Activated naive CD4-positive, alpha-beta T cell treated with anti-CD3 and anti-CD28 coated beads for 36 hours (primary cell): ENCODE measurements around the gene CTPS1. TPM values are rescaled to one million over a fixed set of nuclear protein-coding genes. Genes with fewer than 3 reads are reported as not detected.

Source experiments
- CTCF ChIA-PET: fragments of 350-600 bp; sonication (Branson Sonifier 250); formaldehyde crosslinking; loops from one replicate; lab custom pipeline; 2021; ENCODE audit warnings: antibody characterized with exemption; lab: Charles Lee
- DNase-seq: peaks from one replicate; pipeline ENCODE4 v3.0.0-alpha.2; 2020
- H3K27ac Mint-ChIP-seq: one replicate; pipeline ENCODE4 v1.8.0; 2021; ENCODE audit warnings: mild to moderate bottlenecking, mixed read lengths
- H3K27me3 Mint-ChIP-seq: one replicate; pipeline ENCODE4 v1.8.0; 2021; ENCODE audit warnings: low read depth, mixed read lengths
- H3K36me3 Mint-ChIP-seq: one replicate; pipeline ENCODE4 v1.8.0; 2021; ENCODE audit warnings: low read depth, mixed read lengths
- H3K4me1 Mint-ChIP-seq: one replicate; pipeline ENCODE4 v1.8.0; 2021; ENCODE audit warnings: low read depth, mixed read lengths
- H3K4me3 Mint-ChIP-seq: one replicate; pipeline ENCODE4 v1.8.0; 2021; ENCODE audit warnings: mild to moderate bottlenecking, moderate library complexity, mixed read lengths
- H3K9me3 Mint-ChIP-seq: one replicate; pipeline ENCODE4 v1.8.0; 2021; ENCODE audit warnings: mixed read lengths
- intact Hi-C: fragments of 100-400 bp; cut with micrococcal nuclease; formaldehyde crosslinking; loops from one replicate; pipeline ENCODE4 v1.15.1; 2023
- total RNA-seq, 2 experiments: library from RNA; stranded (reverse); gene quantifications; one replicate each; pipeline ENCODE4 v1.2.3, GENCODE V29; 2021

CTPS1 gene
- total RNA-seq, 2 experiments from 2014 or later, result 74.9 to 75.1 TPM

DNA sequence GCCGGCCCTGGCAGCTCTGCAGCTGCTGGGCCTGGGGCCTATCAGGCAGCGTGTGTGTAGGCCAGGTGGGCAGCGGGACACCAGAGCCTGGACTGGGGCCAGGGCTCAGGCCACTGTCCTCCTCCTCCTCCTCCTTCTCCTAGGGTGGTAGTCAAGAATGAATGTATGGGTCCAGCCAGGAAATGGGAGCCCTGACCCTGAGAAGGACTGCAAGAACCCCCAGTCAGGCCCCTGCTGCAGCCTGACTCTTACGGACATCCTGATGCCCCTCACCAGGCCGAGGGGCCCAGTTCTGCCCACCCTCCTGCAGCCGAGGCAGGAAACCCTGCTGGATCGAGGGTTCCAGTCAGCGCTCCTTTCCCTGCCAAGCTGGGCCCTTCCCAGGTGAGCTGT is 38.5 kb downstream of the CTPS1 start:
- DNase-seq, result no peak
- peaks cover 4% of the 10 kb centered on the region for H3K4me1 Mint-ChIP-seq
- peaks cover 20% of the 10 kb centered on the region for H3K36me3 Mint-ChIP-seq
- CTCF ChIA-PET, result no interaction called here
- no peak overlapping the region for H3K27ac Mint-ChIP-seq
- H3K4me3 Mint-ChIP-seq, result no peak overlapping the region
- H3K9me3 Mint-ChIP-seq, result no peaks in the 10 kb centered on the region
- no peaks in the 10 kb centered on the region for H3K27me3 Mint-ChIP-seq
- intact Hi-C loops, result no loop called here

DNA sequence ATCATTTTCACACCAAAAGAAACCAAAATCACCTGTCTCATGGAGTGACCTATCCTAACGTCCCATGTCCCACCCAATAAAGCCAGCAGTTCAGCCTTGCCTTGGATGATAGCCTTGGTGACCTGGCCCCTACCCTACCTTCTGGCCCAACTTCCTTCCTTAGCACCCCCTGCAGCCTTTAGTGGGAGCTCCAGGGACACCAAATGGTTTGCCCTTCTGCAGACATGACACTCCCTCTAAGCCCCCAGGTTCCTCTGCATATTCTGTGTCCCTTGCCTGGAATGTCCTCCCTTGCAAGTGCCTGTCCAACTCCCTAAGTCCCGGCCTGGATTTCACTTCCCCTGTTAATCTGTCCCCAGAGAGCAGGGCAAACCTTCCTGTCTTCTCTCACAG is 39.9 kb downstream of the CTPS1 start:
- Mint-ChIP-seq H3K9me3 (no peaks in the 10 kb centered on the region), H3K4me3 (no peak overlapping the region), H3K4me1 (peaks cover 4% of the 10 kb centered on the region), H3K36me3 (peaks cover 14% of the 10 kb centered on the region), H3K27ac (no peak overlapping the region), H3K27me3 (no peaks in the 10 kb centered on the region)
- DNase-seq, result no peak
- intact Hi-C loops, result no loop called here
- CTCF ChIA-PET, result no interaction called here

DNA sequence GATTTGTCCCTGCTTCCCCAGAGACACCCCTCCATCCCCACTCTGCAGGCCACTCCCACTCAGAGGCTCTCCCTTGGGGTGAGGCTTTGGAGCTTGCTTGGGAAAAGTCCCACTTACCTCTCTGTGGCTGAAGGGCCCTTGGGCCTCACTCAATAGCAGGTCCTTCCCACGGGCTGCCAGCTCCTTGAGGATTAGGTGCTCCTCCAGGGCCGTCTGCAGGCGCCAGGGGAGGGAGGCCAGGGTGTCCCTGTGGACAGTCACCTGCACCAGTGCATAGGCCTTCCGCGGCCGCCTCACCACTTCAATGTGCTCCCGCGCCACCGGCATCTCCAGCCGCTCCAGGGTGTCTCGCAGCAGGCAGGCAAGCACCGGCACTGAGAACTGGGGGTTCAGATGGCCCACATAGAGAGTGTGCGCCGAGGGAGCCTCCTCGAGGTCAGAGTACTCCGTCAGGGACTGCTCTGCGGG is 40.6 kb downstream of the CTPS1 start:
- Mint-ChIP-seq H3K27me3 (no peaks in the 10 kb centered on the region), H3K9me3 (no peaks in the 10 kb centered on the region), H3K4me1 (peaks cover 2% of the 10 kb centered on the region), H3K36me3 (peaks cover 6% of the 10 kb centered on the region), H3K27ac (no peak overlapping the region), H3K4me3 (no peak overlapping the region)
- no peak for DNase-seq
- CTCF ChIA-PET, result no interaction called here
- intact Hi-C loops, result no loop called here

DNA sequence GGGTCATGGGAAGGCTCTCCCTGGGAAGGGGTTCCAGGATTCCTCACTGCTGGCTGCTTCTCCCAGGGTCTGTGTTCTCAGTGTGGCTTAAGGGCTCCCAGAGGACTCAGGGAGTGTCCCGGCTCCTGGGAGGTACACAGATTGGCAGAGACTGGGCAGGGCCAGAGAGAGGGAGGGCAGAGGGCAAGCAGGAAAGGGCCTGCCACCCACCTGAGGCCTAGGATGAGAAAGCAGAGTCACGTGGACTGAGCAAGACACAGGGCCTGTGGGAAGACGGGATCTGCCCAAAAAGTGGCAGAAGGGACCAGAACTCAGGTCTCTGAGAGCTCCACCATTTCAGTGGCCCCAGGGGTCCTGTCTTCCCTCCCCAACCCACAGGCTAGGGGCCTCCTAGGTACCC is 41.2 kb downstream of the CTPS1 start:
- no peak overlapping the region for H3K27ac Mint-ChIP-seq
- peaks cover 2% of the 10 kb centered on the region for H3K4me1 Mint-ChIP-seq
- CTCF ChIA-PET, result no interaction called here
- intact Hi-C loops, result no loop called here
- no peaks in the 10 kb centered on the region for H3K27me3 Mint-ChIP-seq
- H3K4me3 Mint-ChIP-seq, result no peak overlapping the region
- H3K9me3 Mint-ChIP-seq, result no peaks in the 10 kb centered on the region
- H3K36me3 Mint-ChIP-seq, result peaks cover 8% of the 10 kb centered on the region
- DNase-seq, result no peak

DNA sequence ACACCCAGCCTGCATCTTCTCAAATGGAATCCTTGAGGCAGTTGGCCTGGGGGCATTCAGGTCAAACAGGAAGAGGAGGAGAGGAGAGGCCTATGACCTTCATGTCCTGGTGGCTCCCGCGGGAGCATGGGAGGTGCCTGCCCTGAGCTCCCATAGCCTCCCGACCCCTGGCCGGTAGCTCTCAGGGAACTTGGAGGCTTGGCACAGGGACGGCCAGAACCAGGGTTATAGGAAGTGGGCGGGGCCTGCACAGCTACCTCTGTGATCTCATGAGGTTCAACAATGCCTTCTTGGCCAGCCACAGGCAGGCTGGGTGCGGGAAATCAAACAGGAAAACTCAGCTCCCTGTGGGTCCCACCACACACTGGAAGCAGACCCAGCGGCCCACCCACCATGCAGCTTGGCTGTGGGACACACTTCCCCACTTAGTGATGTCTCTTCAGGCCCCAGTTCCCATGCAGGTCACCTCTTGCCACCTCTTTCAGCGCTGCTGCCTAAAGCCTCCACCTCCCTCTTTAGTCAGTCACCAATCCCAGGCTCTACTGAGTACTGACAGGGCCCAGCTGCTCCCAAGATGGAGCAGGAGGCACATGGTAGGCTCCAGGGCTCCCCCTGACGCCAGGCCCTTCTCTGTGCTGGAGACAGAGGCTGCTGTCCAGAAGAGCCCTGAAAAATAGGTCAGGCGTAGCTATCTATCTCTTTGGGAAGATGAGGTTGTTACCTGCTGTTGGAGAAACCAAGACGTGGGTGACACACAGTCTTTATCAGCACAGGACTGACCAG is 42.2 kb downstream of the CTPS1 start, which contains the start of gene SLFNL1:
Gene SLFNL1, minus strand, starts transcription at position 200 of the 783 bp plus-strand sequence. CDS start 1,065 bp downstream, outside the sequence.
- Mint-ChIP-seq H3K4me3 (no peak within 1 kb of the TSS), H3K27ac (peak within 1 kb of the TSS; percentile 53), H3K9me3 (no peaks in the 10 kb centered on the region), H3K4me1 (peaks cover 2% of the 10 kb centered on the region), H3K36me3 (peaks cover 11% of the 10 kb centered on the region), H3K27me3 (no peaks in the 10 kb centered on the region)
- intact Hi-C loops, result no loop called here
- CTCF ChIA-PET, result no interaction called here
- no peak for DNase-seq

DNA sequence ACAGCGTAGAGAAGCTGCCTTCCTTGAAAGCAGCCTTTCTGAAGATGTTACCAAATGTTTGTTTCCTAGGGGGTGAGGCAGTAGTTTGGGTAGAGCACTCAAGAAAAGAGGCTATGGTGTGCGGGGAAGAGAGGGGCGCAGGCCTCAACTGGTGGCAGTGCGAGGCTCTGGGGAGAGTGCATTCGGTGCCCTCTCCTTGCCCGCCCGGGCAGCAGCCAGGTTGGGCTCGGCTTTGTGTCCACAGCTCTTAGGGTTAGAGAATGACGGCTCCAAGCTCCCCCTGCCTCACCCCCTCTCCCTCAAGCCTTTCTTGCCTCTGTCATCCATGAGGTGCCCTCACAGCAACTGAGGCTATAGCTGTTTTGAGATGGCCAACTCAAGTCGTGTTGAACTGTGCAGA is 42.9 kb downstream of the CTPS1 start:
- Mint-ChIP-seq H3K9me3 (no peaks in the 10 kb centered on the region), H3K4me1 (peaks cover 2% of the 10 kb centered on the region), H3K27ac (no peak overlapping the region), H3K36me3 (peaks cover 12% of the 10 kb centered on the region), H3K4me3 (no peak overlapping the region), H3K27me3 (no peaks in the 10 kb centered on the region)
- CTCF ChIA-PET, result no interaction called here
- DNase-seq, result no peak
- intact Hi-C loops, result no loop called here

DNA sequence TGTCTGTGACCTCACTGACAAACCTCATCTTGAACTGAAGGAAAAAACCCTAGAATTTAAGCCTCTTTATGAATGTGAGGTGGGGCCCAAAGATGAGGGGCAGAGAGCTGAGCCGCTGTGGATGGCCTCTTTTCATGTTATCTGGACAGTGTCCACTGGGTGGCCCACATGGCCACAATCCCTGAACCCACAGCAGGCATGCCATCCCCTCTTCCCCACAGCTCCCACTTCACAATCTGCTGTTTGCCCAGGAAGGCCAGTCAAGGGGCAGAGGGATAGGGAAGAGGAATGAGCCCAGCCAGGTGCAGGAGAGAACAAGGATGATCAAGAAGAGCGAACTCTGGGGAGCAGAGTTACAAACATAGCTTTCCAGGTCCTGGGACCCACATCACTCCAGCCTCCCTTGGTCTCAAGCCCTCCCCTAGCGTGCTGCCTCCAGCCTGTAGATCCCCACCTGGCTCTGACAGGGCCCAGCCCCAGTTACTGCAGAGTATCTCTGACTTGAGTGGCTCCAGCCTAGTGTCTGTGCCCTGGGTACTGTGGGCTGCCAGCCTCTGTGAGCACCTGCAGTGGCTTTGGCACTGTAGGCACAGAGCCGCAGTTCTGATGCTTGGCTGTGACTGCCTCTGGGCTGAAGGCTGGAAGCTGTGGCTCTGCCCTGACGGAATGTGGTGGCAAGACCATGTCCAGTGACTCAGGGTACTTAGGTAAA is 43.9 kb downstream of the CTPS1 start:
- intact Hi-C loops, result no loop called here
- peaks cover 2% of the 10 kb centered on the region for H3K4me1 Mint-ChIP-seq
- no peaks in the 10 kb centered on the region for H3K9me3 Mint-ChIP-seq
- peaks cover 11% of the 10 kb centered on the region for H3K36me3 Mint-ChIP-seq
- DNase-seq, result no peak
- no peak overlapping the region for H3K4me3 Mint-ChIP-seq
- no peaks in the 10 kb centered on the region for H3K27me3 Mint-ChIP-seq
- CTCF ChIA-PET, result interaction anchor here (0.5 to 1.5 kb wide), 2 partner anchors 19 to 68 kb away, joined by 3 to 4 read pairs; no protein-coding TSS in a partner anchor
- H3K27ac Mint-ChIP-seq, result peak overlapping the region; percentile 33

DNA sequence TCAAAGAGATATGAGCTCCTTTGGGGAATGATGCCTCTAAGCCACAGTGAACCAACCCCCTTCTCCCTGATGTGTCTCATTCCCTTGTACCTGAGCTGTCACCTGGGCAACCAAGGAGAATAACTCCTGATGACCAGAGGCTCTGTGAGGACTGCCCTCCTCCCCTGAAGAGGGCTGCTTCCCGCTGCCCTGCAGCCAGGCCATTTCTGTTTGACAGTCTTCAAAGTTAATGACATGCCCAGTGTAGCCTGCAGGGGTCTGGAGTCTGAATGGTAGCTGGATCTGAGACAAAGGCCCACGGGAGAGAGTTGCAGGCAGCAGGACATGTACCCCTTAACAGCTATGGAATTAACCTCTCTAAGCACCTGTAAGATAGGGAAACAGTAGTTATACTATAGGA is 45.5 kb downstream of the CTPS1 start:
- H3K9me3 Mint-ChIP-seq, result no peaks in the 10 kb centered on the region
- no peaks in the 10 kb centered on the region for H3K27me3 Mint-ChIP-seq
- DNase-seq, result no peak
- H3K27ac Mint-ChIP-seq, result no peak overlapping the region
- intact Hi-C loops, result no loop called here
- H3K4me1 Mint-ChIP-seq, result peaks cover 2% of the 10 kb centered on the region
- peaks cover 11% of the 10 kb centered on the region for H3K36me3 Mint-ChIP-seq
- no peak overlapping the region for H3K4me3 Mint-ChIP-seq
- CTCF ChIA-PET, result no interaction called here

DNA sequence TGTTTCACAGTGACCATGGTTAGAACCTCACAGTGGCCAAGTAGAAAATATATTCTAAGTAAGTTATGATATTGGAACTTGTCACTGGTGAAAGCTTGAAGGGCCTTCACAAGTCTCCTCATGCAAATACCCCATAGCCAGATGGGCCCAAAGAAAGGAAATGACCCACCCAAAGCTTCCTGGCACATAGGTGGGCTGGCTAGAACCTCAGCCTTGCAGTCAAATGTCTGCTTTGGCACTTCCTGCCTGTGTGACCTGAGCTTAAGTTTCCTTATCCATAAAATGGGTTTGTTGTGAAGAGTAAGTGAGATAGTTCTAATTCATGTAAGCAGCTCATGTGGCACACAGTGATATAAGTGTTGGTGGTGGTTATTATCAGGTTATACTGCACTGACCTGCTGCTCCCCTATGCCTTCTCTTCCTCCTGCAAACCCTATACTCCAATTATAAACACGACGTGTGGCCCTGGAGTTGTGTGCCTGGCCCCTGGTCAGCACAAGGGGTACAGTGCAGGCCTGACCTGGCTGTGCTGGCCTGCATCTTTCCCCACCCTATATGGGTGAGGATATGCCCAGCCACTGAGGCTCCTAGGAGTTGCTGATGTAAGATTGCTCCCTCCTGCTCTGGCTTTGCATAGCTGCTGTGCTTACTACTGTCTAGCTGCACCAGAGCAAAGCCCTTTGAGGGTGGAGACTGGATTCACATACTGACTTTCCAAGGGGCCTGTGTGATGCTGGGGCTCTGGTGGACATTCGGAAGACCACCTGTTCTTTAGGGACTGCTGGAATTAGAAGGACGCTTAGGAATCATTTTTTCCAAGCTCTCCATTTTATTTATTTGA is 46.7 kb downstream of the CTPS1 start:
- H3K4me3 Mint-ChIP-seq, result no peak overlapping the region
- H3K36me3 Mint-ChIP-seq, result peaks cover 12% of the 10 kb centered on the region
- no peaks in the 10 kb centered on the region for H3K27me3 Mint-ChIP-seq
- intact Hi-C loops, result no loop called here
- no peak overlapping the region for H3K27ac Mint-ChIP-seq
- H3K4me1 Mint-ChIP-seq, result peaks cover 2% of the 10 kb centered on the region
- DNase-seq, result no peak
- CTCF ChIA-PET, result interaction anchor here (0.7 to 1.2 kb wide), 2 partner anchors 100 to 135 kb away, joined by 3 to 4 read pairs; no protein-coding TSS in a partner anchor
- H3K9me3 Mint-ChIP-seq, result no peaks in the 10 kb centered on the region

DNA sequence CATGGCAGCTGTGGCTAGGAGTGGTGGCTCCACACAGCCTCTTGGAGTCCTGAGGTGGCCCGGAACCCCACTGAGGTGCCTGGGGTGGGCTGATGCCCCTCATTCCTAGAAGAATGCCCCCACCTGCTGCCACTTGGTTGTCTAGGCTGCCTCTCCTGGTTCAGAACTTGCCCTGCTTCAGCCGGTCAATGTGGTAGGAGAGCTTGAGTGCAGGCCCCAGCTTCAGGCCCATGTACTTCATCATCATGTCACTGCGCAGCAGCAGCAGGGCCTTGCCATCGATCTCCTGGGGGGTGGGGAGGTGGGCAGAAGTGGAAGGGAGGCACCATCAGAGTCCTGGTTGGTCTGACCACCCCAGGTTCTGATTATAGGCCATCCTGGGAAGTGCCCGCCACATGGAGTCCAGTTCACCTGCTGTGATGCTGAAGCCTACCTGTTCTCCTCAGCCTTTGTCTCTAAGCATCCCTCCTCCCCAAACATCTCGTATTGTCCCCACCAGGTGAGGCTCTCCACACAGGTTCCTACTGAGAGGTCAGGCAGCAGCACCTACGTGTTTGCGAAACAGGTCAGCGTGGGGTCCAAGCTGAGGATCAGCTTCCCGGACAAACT is 48.6 kb downstream of the CTPS1 start:
- Mint-ChIP-seq H3K27me3 (no peaks in the 10 kb centered on the region), H3K9me3 (no peaks in the 10 kb centered on the region), H3K4me1 (peaks cover 2% of the 10 kb centered on the region), H3K27ac (no peak overlapping the region), H3K36me3 (peaks cover 17% of the 10 kb centered on the region), H3K4me3 (no peak overlapping the region)
- DNase-seq, result no peak
- intact Hi-C loops, result no loop called here
- CTCF ChIA-PET, result no interaction called here

DNA sequence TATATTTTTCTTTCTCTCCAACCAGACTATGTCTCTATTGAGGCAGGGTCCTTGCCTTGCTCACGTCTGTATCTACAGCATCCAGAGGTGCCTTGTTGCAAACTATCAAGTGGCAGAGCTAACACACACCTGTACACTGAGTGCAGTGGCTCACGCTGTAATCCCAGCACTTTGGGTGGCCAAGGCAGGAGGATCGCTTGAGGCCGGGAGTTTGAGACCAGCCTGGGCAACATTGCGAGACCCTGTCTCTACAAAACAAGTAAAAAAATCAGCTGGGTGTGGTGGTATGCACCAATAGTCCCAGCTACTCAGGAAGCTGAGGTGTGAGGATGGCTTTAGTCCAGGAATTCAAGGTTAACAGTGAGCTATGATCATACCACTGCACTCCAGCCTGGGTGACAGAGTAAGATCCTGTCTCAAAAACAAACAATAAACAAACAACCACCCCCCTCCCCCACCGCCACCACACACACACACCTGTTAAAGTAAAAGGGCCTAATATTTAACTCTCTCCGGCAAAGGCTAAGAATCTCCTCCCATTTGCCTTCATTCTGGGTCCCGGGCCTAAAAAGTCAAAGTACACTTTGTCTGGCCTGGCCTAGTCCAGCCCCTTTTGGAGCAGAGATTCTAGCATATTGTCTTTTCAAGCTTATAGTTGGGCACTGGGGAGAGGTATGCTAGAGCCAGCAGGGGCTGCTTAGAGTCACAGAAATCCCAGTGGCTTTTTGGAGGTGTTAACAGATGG is 51.5 kb downstream of the CTPS1 start:
- no peak overlapping the region for H3K27ac Mint-ChIP-seq
- intact Hi-C loops, result no loop called here
- DNase-seq, result no peak
- no peak overlapping the region for H3K4me3 Mint-ChIP-seq
- no peaks in the 10 kb centered on the region for H3K27me3 Mint-ChIP-seq
- CTCF ChIA-PET, result no interaction called here
- peaks cover 21% of the 10 kb centered on the region for H3K36me3 Mint-ChIP-seq
- no peaks in the 10 kb centered on the region for H3K4me1 Mint-ChIP-seq
- no peaks in the 10 kb centered on the region for H3K9me3 Mint-ChIP-seq
